ENCODE data around the gene NTM. TPM values are rescaled to one million over a fixed set of nuclear protein-coding genes. Genes with fewer than 3 reads are reported as not detected.

NTM gene
- polyA plus RNA-seq, 1 donor from 2014 or later, result 39.4 TPM

DNA sequence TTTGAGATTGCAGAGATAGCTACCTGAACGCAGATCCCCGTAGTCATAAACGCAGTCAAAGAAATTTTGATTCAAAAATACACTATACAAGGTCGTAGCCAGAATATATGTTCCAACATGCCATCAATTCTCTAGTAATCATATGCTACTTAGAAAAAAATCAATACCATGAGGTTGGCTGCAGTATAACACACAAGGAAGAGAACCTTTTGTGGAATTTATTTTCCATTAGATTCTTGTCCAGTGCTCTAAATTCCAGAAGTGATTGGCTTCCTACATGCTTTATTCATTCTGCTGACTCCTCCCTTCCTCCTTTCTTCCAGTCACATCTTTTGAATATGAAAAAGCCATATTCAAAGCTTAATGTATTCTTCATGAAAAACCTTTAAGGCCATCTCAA lies 189.9 kb downstream of the NTM start:
- H2AFZ ChIP-seq (ENCODE audit: low read depth, low read length), result no peak overlapping the region
- no peaks in the 10 kb centered on the region for H4K20me1 ChIP-seq (ENCODE audit: insufficient read depth)
- no peaks in the 10 kb centered on the region for H3K36me3 ChIP-seq (ENCODE audit: insufficient read depth, low read length)
- no peak overlapping the region for H3K4me2 ChIP-seq (ENCODE audit: low read length)
- no peak overlapping the region for H3K4me3 ChIP-seq (ENCODE audit: low read length)
- H3F3A ChIP-seq (ENCODE audit: insufficient read depth, low read length, poor library complexity, severe bottlenecking), result no peaks in the 10 kb centered on the region
- H3K79me2 ChIP-seq (replicated peaks; ENCODE audit: insufficient read depth, low read length), result no peaks in the 10 kb centered on the region
- no peaks in the 10 kb centered on the region for H3K9me3 ChIP-seq (ENCODE audit: low read length)
- no peaks in the 10 kb centered on the region for H3K27me3 ChIP-seq (ENCODE audit: insufficient read depth, low read depth, low read length)
- no peaks in the 10 kb centered on the region for H3K9me2 ChIP-seq (ENCODE audit: insufficient read depth, low read length)
- TF ChIP-seq SMC3 (conservative IDR thresholded peaks at IDR 0.05; ENCODE audit: poor library complexity) (no peak), POLR2AphosphoS5 (IDR thresholded peaks at IDR 0.05) (no peak), EZH2 (IDR thresholded peaks at IDR 0.05; ENCODE audit: borderline replicate concordance, insufficient read depth, low read length, poor library complexity, severe bottlenecking) (no peak), CTCF (IDR thresholded peaks at IDR 0.05; ENCODE audit: poor library complexity, severe bottlenecking) (no peak), MXI1 (conservative IDR thresholded peaks at IDR 0.05; ENCODE audit: poor library complexity, severe bottlenecking) (no peak), RAD21 (conservative IDR thresholded peaks at IDR 0.05) (no peak), REST (IDR thresholded peaks at IDR 0.05; ENCODE audit: borderline replicate concordance) (no peak), TAF1 (IDR thresholded peaks at IDR 0.05; ENCODE audit: low read depth) (no peak), EP300 (conservative IDR thresholded peaks at IDR 0.05; ENCODE audit: poor library complexity, severe bottlenecking) (no peak)
- no peak overlapping the region for H3K27ac ChIP-seq (ENCODE audit: low read length)
- H3K9ac ChIP-seq (ENCODE audit: low read length), result no peak overlapping the region

DNA sequence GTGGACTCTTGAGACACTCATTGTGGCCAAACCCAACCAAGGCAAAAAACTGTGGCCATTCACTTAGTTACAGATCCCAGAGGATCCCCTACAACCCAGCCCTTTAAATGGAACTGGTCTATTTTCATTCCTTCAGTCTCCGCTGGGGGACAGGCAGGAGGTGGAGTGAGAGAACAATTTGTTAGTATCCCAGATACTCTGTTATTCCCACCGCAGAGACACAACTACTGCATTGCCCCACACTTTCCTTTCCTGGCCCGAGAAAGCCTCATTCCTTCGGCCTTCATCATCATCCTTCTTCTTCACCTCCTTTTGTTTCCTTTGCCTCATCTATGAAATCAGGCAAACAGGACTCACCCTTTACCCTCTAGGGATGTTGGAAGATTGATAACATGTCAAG lies 191.1 kb downstream of the NTM start:
- H3F3A ChIP-seq (ENCODE audit: insufficient read depth, low read length, poor library complexity, severe bottlenecking), result no peaks in the 10 kb centered on the region
- H4K20me1 ChIP-seq (ENCODE audit: insufficient read depth), result no peaks in the 10 kb centered on the region
- H3K36me3 ChIP-seq (ENCODE audit: insufficient read depth, low read length), result no peaks in the 10 kb centered on the region
- H3K9me3 ChIP-seq (ENCODE audit: low read length), result no peaks in the 10 kb centered on the region
- no peak for TF ChIP-seq TAF1 (IDR thresholded peaks at IDR 0.05; ENCODE audit: low read depth)
- no peak for TF ChIP-seq POLR2AphosphoS5 (IDR thresholded peaks at IDR 0.05)
- no peak for TF ChIP-seq CTCF (IDR thresholded peaks at IDR 0.05; ENCODE audit: poor library complexity, severe bottlenecking)
- TF ChIP-seq RAD21 (conservative IDR thresholded peaks at IDR 0.05), result no peak
- no peak for TF ChIP-seq SMC3 (conservative IDR thresholded peaks at IDR 0.05; ENCODE audit: poor library complexity)
- TF ChIP-seq REST (IDR thresholded peaks at IDR 0.05; ENCODE audit: borderline replicate concordance), result no peak
- no peak for TF ChIP-seq EP300 (conservative IDR thresholded peaks at IDR 0.05; ENCODE audit: poor library complexity, severe bottlenecking)
- TF ChIP-seq EZH2 (IDR thresholded peaks at IDR 0.05; ENCODE audit: borderline replicate concordance, insufficient read depth, low read length, poor library complexity, severe bottlenecking), result no peak
- no peak for TF ChIP-seq MXI1 (conservative IDR thresholded peaks at IDR 0.05; ENCODE audit: poor library complexity, severe bottlenecking)
- H3K4me3 ChIP-seq (ENCODE audit: low read length), result no peak overlapping the region
- H3K9ac ChIP-seq (ENCODE audit: low read length), result no peak overlapping the region
- no peaks in the 10 kb centered on the region for H3K27me3 ChIP-seq (ENCODE audit: insufficient read depth, low read depth, low read length)
- H3K4me2 ChIP-seq (ENCODE audit: low read length), result peak overlapping the region; percentile 1
- H2AFZ ChIP-seq (ENCODE audit: low read depth, low read length), result no peak overlapping the region
- H3K9me2 ChIP-seq (ENCODE audit: insufficient read depth, low read length), result no peaks in the 10 kb centered on the region
- H3K79me2 ChIP-seq (replicated peaks; ENCODE audit: insufficient read depth, low read length), result no peaks in the 10 kb centered on the region
- no peak overlapping the region for H3K27ac ChIP-seq (ENCODE audit: low read length)

Data from neural cell (in vitro differentiated cells).